K562 (cell line): ENCODE data around the gene LBHD1. TPM values are rescaled to one million over a fixed set of nuclear protein-coding genes. Genes with fewer than 3 reads are reported as not detected.

Experiments
- CTCF ChIP-seq, 3 experiments: IDR thresholded peaks in 2 of 3; conservative IDR thresholded peaks in 1 of 3; 2 replicates each; pipeline ENCODE4 v1.5.1; 2011 to 2012; ENCODE audit warnings: low read length in 3 of 3, mild to moderate bottlenecking in 3 of 3, control low read depth in 2 of 3, improper control_type of control experiment in 1 of 3, inconsistent platforms in 1 of 3, low read depth in 1 of 3, mixed read lengths in 1 of 3, moderate library complexity in 1 of 3; ENCODE audit not compliant: insufficient read depth in 2 of 3
- JUN ChIP-seq, 2 experiments: sonication (generic) in 1 of 2; formaldehyde crosslinking in 1 of 2; IDR thresholded peaks; 2 replicates each; pipeline versions ENCODE4 v1.6.1 to v1.8.0; 2012 to 2022; ENCODE audit warnings: borderline replicate concordance in 2 of 2, mild to moderate bottlenecking in 2 of 2, improper control_type of control experiment in 1 of 2, low read depth in 1 of 2, low read length in 1 of 2, missing genetic modification reagents in 1 of 2
- MCM2 ChIP-seq: fragments of 450-650 bp; IDR thresholded peaks from 2 replicates; pipeline ENCODE4 v1.6.1; 2017; ENCODE audit warnings: low read depth, mild to moderate bottlenecking
- REST ChIP-seq, 2 experiments: fragments of 450-650 bp; formaldehyde crosslinking in 1 of 2; IDR thresholded peaks; 2 replicates each; pipeline versions ENCODE4 v1.4.0 to v1.6.1; 2014 to 2020; ENCODE audit warnings: mild to moderate bottlenecking in 2 of 2, borderline replicate concordance in 1 of 2, low read depth in 1 of 2
- SRSF3 ChIP-seq: fragments of 200-400 bp; formaldehyde crosslinking; IDR thresholded peaks from 2 replicates; pipeline ENCODE4 v1.6.1; 2016; ENCODE audit warnings: mild to moderate bottlenecking, low read length, moderate library complexity; ENCODE audit not compliant: insufficient read depth
- TRIM24 ChIP-seq, 2 experiments: fragments of 450-650 bp; IDR thresholded peaks; 2 replicates each; pipeline ENCODE4 v1.6.1; 2016
- ZNF592 ChIP-seq: fragments of 450-650 bp; IDR thresholded peaks from 2 replicates; pipeline ENCODE4 v1.6.1; 2017; ENCODE audit warnings: antibody characterized with exemption, mild to moderate bottlenecking
- polyA plus RNA-seq, 8 experiments: library from polyadenylated mRNA; depleted of rRNA in 4 of 8; stranded (reverse) in 5 of 8; unstranded in 3 of 8; fragments of >200 nt; fragmentation: Nextera tagmentation in 2 of 8; fragmentation: Illumina TruSeq in 1 of 8; extraction: Ambion mirVana in 2 of 8; extraction: Trizol in 1 of 8; gene quantifications; 2 replicates each; pipeline versions ENCODE4 v1.2.1 to v1.2.3, GENCODE V29; 2011 to 2014; ENCODE audit warnings: inconsistent platforms in 1 of 8, missing spikeins in 1 of 8
- total RNA-seq, 7 experiments: library from RNA; depleted of rRNA in 6 of 7; stranded (reverse); fragments of >200 nt in 6 of 7; fragmentation: Illumina TruSeq in 2 of 7; extraction: Trizol in 2 of 7; gene quantifications; 2 replicates each; pipeline versions ENCODE4 v1.2.1 to v1.2.3, GENCODE V29; 2011 to 2021; ENCODE audit warnings: low replicate concordance in 1 of 7

Gene LBHD1
- total and polyA plus RNA-seq, 9 of the 15 experiments (the other 6 are each of a cell fraction or from before 2014, with no cell fraction given) = 2.6 to 28.0 (median 12.5) TPM

- TF ChIP-seq REST (IDR thresholded peaks at IDR 0.05; ENCODE audit: borderline replicate concordance) (peak; percentile 38; the same call in 1 of the 2 replicates), REST (CRISPR knock-in tag; IDR thresholded peaks at IDR 0.05; ENCODE audit: low read depth) (no peak), TRIM24 (IDR thresholded peaks at IDR 0.05) (no peak), JUN (IDR thresholded peaks at IDR 0.05; ENCODE audit: borderline replicate concordance, low read depth, low read length) (peak; percentile 14; the same call in 1 of the 2 replicates), JUN (CRISPR knock-in tag; IDR thresholded peaks at IDR 0.05; ENCODE audit: borderline replicate concordance) (no peak), CTCF (IDR thresholded peaks at IDR 0.05 in 2 of 3, conservative IDR thresholded peaks at IDR 0.05 in 1 of 3; ENCODE audit: insufficient read depth in 2 of 3, low read depth in 1 of 3, low read length in 3 of 3) (peak; percentile 68 to 83 (median 69)), ZNF592 (0 out of 2 replicates have a peak, but pooled peaks have one; percentile 53), SRSF3 (no peak), MCM2 (no peak)
Measured at GRCh38 chr11:62680825-62681240, 8.8 kb upstream of the LBHD1 start (continued).
